Measurements from ENCODE around the gene MUTYH.

DNA sequence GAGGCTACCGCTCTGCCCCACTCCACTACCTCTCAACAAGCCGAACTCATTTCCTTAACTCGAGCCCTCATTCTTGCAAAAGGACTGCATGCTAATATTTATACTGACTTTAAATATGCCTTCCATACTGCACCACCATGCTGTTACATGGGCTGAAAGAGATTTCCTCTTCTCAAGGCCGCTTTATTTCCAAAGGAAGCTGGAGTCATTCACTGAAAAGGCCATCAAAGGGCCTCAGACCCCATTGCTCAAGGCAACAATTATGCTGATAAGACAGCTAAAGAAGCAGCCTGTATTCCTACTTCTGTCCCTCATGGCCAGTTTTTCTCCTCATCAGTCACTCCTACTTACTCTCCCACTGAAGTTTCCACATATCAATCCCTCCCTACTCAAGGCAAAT is 20.5 kb downstream of the MUTYH start:
- TF ChIP-seq POLR2A (IDR thresholded peaks at IDR 0.05; ENCODE audit: control extremely low read depth in 1 of 2, low read depth in 2 of 2, low read length in 2 of 2) (no peak), KDM1A (IDR thresholded peaks at IDR 0.05; ENCODE audit: borderline replicate concordance, low read length) (no peak), FOSL1 (IDR thresholded peaks at IDR 0.05; ENCODE audit: insufficient read depth, low read depth, low read length) (no peak), JUND (IDR thresholded peaks at IDR 0.05; ENCODE audit: low read length) (no peak), HDAC2 (IDR thresholded peaks at IDR 0.05; ENCODE audit: borderline replicate concordance in 1 of 2, low read depth in 2 of 2, low read length in 2 of 2) (no peak), POLR2AphosphoS5 (IDR thresholded peaks at IDR 0.05; ENCODE audit: low read depth, low read length) (no peak), TAF1 (IDR thresholded peaks at IDR 0.05; ENCODE audit: low read depth, low read length) (no peak), EP300 (IDR thresholded peaks at IDR 0.05; ENCODE audit: borderline replicate concordance in 1 of 2, low read depth in 2 of 2, low read length in 2 of 2) (no peak), SRF (IDR thresholded peaks at IDR 0.05; ENCODE audit: low read depth, low read length) (no peak), TEAD4 (IDR thresholded peaks at IDR 0.05; ENCODE audit: low read depth, low read length) (no peak), GABPA (IDR thresholded peaks at IDR 0.05; ENCODE audit: borderline replicate concordance, insufficient read depth, low read length) (no peak)
- TF ChIP-seq, protein P1, sequence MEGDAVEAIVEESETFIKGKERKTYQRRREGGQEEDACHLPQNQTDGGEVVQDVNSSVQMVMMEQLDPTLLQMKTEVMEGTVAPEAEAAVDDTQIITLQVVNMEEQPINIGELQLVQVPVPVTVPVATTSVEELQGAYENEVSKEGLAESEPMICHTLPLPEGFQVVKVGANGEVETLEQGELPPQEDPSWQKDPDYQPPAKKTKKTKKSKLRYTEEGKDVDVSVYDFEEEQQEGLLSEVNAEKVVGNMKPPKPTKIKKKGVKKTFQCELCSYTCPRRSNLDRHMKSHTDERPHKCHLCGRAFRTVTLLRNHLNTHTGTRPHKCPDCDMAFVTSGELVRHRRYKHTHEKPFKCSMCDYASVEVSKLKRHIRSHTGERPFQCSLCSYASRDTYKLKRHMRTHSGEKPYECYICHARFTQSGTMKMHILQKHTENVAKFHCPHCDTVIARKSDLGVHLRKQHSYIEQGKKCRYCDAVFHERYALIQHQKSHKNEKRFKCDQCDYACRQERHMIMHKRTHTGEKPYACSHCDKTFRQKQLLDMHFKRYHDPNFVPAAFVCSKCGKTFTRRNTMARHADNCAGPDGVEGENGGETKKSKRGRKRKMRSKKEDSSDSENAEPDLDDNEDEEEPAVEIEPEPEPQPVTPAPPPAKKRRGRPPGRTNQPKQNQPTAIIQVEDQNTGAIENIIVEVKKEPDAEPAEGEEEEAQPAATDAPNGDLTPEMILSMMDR (IDR thresholded peaks at IDR 0.05; ENCODE audit: control extremely low read depth in 1 of 3, insufficient read depth in 1 of 3, low read depth in 1 of 3, low read length in 3 of 3), result no peak
